HK-2 (cell line): Measurements from ENCODE around the gene PTPN1.
"Not testable (repeated sequence)": the region's sequence is repeated elsewhere in the genome, so short reads cannot be mapped to it uniquely, and the experiment has no call there.

Source experiments
- DNase-seq: peaks from one replicate; pipeline ENCODE4 v3.0.0-alpha.2; 2018; ENCODE audit not compliant: unreplicated experiment

Gene PTPN1

GRCh38 chr20:50481741-50482140, 28.4 kb upstream of the PTPN1 start:
- DNase-seq, result no peak

DNA sequence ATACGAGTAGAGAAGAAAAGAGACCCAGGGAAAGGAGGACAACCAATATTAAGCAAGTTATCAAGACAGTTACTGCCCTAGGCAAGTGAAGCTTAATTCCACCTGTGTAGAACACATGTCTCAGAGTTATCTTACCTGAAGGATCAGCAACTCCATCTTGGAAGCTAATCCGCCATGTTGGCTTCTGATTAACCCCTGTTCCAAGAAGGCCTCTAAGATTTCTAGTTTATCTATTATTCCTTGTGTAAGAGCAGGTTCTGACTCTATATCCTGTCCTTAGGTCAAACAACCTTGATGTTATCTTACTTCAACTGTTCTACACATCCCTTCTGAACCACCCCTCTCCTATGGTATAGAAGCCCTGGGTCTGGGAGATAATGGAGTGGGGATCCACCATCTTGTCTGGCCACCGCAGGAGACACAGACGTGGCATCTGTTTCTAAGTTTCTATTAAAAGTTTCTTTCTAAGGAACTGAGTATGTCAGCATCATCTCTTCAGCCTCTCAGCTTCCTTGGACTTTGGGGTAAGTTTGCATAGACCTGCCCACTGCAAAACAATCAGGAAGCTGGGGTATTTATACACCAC, 27.7 kb upstream of the PTPN1 start:
- DNase-seq, result no peak

GRCh38 chr20:50484271-50484976, 25.8 kb upstream of the PTPN1 start:
- no peak for DNase-seq

GRCh38 chr20:50487397-50487796, 22.8 kb upstream of the PTPN1 start:
- DNase-seq, result no peak

- no peak for DNase-seq
Measured at GRCh38 chr20:50488236-50488806, 21.9 kb upstream of the PTPN1 start.

DNA sequence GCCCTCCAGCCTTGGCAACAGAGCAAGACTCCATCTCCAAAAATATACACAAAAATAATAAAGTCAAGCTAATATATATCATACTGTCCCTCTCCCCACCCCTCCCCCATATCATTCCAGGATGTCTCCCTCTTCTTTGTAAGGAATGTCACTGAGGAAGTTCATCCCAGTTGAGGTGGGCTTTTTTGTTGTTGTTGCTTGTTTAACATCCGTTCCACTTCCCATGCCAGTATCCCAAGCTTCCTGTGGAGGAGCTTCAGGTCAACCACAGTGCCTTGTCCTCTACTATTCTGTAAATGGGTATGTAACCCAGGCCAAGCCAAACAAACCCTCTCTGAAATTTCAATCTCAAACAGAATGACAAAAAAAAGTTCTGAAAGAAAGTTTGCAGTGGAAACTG, 19.0 kb upstream of the PTPN1 start:
- DNase-seq, result no peak

GRCh38 chr20:50491926-50492634, 18.1 kb upstream of the PTPN1 start:
- no peak for DNase-seq

DNA sequence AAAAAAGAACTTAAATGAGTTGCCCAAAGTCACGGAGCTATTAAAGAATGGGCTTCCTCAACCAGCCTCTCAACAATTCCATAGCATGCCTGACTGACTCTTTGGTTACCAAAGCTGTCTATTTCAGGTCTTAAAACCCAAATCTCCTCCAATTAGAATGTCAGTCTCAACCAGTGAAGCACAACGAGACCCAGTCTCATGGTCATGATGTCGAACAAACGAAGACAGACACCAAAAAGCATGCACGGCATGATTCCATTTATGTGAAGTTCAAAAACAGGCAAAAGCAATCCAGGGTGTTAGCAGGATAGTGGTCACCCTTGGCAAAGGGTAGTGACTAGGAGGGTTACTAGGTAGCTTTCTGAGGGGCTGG, 16.3 kb upstream of the PTPN1 start:
- DNase-seq, result no peak

DNA sequence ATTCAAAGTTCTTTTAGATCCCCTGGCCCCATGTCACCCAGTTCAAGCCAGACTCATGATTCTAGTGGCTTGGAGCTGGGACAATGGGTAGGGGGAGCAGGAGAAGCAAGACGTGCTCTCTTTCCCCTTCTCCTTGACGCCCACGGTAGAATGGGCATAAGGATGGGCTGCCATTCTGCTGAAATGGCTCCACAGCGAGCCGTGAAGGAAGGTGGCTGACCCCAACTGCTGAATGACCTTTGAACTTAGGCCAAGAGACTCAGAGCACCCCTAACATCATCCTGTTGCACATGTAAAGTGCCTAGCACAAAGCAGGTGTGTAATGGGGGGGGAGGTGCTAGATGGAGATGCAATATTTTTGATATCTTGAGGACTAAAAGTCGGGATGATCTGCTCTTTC, 15.8 kb upstream of the PTPN1 start:
- no peak for DNase-seq

GRCh38 chr20:50496773-50497385, 13.3 kb upstream of the PTPN1 start:
- DNase-seq, result no peak

- no peak for DNase-seq
Measured at GRCh38 chr20:50498071-50498776, 12.0 kb upstream of the PTPN1 start.

- no peak for DNase-seq
Measured at GRCh38 chr20:50499938-50500337, 10.2 kb upstream of the PTPN1 start.

DNA sequence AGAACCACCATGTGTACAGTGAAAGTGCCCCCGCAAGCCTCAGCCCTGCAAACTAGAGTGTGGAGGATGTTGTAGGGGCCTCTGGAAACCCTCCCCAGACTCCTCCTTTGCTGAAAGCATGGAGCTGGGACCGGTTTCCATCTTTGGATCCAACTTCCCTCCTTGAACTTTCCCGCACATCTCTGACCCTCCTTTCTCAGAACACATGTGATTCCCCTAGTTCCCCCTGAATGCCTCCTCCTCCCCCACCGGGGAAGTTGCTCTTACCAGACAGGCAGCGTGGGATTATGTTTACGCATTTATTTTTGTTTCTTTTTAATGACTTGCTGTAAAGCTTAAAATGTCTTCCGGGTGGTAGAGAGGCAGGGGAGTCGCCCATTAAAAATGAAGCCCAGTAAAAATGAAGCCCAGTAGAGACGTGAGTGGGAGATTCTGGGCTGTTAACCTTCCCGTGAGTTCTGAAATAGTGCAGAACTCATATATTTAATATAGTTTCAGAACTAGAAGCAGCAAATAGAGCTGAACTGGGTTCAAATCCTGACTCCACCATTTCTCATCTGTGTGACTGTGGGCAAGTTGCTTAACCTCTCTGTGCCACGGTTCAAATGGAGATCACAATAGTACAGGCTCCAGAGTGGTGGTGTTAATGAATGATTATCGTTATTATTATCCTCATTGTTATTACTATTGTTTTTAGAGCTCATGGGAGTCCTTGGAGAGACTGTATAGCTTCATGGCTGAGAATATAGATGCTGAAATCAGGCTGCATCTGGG, 8.0 kb upstream of the PTPN1 start:
- no peak for DNase-seq

GRCh38 chr20:50504231-50504823, 5.9 kb upstream of the PTPN1 start:
- DNase-seq, result peak; percentile 47

- no peak for DNase-seq
Measured at GRCh38 chr20:50506270-50506579, 4.0 kb upstream of the PTPN1 start.

DNA sequence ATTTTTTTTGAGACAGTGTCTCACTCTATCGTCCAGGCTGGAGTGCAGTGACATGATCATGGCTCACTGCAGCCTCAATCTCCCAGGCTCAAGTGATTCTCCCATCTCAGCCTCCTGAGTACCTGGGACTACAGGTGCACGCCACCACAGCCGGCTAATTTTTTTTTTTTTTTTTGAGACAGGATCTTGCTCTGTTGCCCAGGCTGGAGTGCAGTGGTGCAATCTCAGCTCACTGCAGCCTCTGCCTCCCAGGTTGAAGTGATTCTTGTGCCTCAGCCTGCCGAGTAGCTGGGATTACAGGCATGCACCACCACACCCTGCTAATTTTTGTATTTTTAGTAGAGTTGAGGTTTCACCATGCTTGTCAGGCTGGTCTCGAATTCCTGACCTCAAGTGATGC, 2.4 kb upstream of the PTPN1 start:
- not testable (repeated sequence) for DNase-seq

- no peak for DNase-seq
Measured at GRCh38 chr20:50508171-50508755, 1.9 kb upstream of the PTPN1 start.

DNA sequence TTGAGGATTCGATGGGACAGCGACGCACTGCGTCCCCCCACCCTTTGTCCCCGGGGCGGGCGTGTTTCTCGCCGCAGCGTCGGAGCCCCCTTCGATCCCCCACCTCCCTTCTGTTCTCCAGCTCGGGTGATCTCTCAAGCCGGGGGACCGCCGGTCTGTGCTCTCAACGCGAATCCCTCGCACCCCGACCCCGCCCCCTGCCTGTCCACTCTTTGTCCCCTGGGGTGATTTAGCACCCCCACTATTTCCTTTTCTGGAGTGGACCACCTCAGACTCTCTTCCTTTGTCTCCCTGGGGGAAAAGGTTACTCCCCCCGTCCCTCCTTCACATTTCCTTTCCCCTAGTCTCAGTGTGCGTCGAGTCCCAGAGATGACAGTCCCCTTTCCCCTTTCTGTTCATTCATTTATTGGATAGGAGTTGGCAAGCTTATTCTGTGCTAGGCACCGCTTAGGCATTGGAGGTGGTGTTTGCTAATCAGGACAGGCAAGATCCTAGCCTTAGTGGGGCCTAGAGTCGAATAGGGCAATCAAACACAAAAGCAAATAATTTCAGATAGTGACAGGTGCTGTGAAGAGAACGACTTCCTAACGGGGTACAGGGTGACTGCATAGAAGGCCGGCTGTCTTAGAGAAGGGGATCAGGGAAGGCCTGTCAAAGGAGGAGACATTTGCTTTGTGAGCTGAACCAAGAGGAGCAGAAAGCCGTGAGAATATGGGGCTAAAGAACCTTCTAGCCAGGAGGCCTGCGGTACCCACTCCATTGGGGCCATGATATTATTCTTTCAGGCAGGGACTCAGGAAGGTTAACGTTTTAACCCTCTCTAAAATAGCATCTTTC, 741 bp downstream of the PTPN1 start:
- no peak for DNase-seq

DNA sequence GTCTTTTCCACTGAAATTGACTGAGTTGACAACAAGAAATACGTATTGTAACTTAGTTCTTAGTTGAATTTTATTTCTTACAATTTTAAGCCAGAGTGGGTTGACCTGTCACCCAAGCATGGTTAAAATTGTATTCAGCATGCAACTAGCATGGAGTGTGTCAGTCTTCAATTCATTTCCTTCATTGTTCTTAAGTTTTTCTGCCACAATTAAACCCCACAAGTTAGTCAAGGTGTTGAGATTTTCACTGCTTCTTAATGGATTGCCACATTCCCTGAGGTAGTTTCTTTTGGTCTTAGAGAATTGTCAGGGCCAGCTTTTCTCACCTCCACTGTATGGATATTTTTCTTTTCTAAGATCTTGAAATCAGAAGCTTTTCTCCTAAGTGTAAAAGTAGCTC, 2.1 kb downstream of the PTPN1 start:
- no peak for DNase-seq
